ENCODE data around the gene DMRT3.

DMRT3 gene

GRCh38 chr9:1014640-1015039, 38.2 kb downstream of the DMRT3 start:
- no peak overlapping the region for H3K27ac ChIP-seq (ENCODE audit: extremely low read depth, low read depth, low read length)
- no peaks in the 10 kb centered on the region for H3K9me3 ChIP-seq (ENCODE audit: control insufficient read depth, insufficient read depth, low read depth, low read length)
- CTCF ChIA-PET: no interaction called here
- H3K4me3 ChIP-seq (ENCODE audit: low read depth, low read length): no peak overlapping the region
- no peaks in the 10 kb centered on the region for H3K36me3 ChIP-seq (ENCODE audit: control insufficient read depth in 2 of 2, insufficient read depth in 1 of 2, low read length in 2 of 2)
- H3K4me1 ChIP-seq (ENCODE audit: control insufficient read depth, insufficient read depth, low read length): no peaks in the 10 kb centered on the region
- POLR2A ChIA-PET: no interaction called here
- TF ChIP-seq HOXA7 (CRISPR knock-in tag; IDR thresholded peaks at IDR 0.05; ENCODE audit: borderline replicate concordance) (no peak), ZNF571 (tag by site-specific recombination; IDR thresholded peaks at IDR 0.05) (no peak), SCRT2 (tag by site-specific recombination; IDR thresholded peaks at IDR 0.05) (no peak), CTCF (tag by site-specific recombination; IDR thresholded peaks at IDR 0.05) (no peak), ZNF302 (tag by site-specific recombination; IDR thresholded peaks at IDR 0.05; ENCODE audit: low read depth) (no peak), SP2 (tag by site-specific recombination; IDR thresholded peaks at IDR 0.05) (no peak), ZBTB20 (tag by site-specific recombination; IDR thresholded peaks at IDR 0.05) (no peak), ZNF501 (tag by site-specific recombination; IDR thresholded peaks at IDR 0.05) (no peak), GFI1B (tag by site-specific recombination; IDR thresholded peaks at IDR 0.05) (no peak), ZSCAN16 (tag by site-specific recombination; IDR thresholded peaks at IDR 0.05) (no peak), SP7 (tag by site-specific recombination; IDR thresholded peaks at IDR 0.05) (no peak), TCF7L2 (IDR thresholded peaks at IDR 0.05; ENCODE audit: borderline replicate concordance, low read depth, low read length) (no peak)
- TF ChIP-seq, protein P1, sequence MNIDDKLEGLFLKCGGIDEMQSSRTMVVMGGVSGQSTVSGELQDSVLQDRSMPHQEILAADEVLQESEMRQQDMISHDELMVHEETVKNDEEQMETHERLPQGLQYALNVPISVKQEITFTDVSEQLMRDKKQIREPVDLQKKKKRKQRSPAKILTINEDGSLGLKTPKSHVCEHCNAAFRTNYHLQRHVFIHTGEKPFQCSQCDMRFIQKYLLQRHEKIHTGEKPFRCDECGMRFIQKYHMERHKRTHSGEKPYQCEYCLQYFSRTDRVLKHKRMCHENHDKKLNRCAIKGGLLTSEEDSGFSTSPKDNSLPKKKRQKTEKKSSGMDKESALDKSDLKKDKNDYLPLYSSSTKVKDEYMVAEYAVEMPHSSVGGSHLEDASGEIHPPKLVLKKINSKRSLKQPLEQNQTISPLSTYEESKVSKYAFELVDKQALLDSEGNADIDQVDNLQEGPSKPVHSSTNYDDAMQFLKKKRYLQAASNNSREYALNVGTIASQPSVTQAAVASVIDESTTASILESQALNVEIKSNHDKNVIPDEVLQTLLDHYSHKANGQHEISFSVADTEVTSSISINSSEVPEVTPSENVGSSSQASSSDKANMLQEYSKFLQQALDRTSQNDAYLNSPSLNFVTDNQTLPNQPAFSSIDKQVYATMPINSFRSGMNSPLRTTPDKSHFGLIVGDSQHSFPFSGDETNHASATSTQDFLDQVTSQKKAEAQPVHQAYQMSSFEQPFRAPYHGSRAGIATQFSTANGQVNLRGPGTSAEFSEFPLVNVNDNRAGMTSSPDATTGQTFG (tag by site-specific recombination; IDR thresholded peaks at IDR 0.05; ENCODE audit: borderline replicate concordance): no peak

DNA sequence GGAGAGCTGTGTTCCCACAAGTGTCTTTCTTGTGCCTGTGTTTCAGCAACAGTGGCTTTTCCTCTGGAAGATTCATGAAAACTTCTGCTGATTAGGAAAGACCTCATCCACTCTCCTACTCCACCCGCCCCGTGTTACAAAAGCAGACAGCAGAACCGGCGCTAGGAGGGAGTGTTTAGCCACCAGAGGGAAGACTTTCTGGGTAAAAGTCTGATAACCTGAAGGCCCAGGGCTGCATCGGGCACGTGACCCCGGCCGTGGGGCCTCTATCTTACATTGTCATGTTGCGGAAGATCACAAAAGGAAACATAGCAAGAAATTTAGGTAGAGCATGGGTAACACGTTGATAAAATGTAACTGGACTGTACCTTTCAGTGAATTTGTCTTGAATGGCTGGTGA, 41.7 kb downstream of the DMRT3 start:
- CTCF ChIA-PET: interaction anchor here (0.8 to 3.7 kb wide), 3 partner anchors 8 to 319 kb away, joined by 3 to 29 read pairs (median 5); no protein-coding TSS in a partner anchor
- TF ChIP-seq ZNF350 (tag by site-specific recombination; IDR thresholded peaks at IDR 0.05) (no peak), ZNF311 (tag by site-specific recombination; IDR thresholded peaks at IDR 0.05; ENCODE audit: borderline replicate concordance) (no peak), SP7 (tag by site-specific recombination; IDR thresholded peaks at IDR 0.05) (no peak)
- TF ChIP-seq, protein P2, sequence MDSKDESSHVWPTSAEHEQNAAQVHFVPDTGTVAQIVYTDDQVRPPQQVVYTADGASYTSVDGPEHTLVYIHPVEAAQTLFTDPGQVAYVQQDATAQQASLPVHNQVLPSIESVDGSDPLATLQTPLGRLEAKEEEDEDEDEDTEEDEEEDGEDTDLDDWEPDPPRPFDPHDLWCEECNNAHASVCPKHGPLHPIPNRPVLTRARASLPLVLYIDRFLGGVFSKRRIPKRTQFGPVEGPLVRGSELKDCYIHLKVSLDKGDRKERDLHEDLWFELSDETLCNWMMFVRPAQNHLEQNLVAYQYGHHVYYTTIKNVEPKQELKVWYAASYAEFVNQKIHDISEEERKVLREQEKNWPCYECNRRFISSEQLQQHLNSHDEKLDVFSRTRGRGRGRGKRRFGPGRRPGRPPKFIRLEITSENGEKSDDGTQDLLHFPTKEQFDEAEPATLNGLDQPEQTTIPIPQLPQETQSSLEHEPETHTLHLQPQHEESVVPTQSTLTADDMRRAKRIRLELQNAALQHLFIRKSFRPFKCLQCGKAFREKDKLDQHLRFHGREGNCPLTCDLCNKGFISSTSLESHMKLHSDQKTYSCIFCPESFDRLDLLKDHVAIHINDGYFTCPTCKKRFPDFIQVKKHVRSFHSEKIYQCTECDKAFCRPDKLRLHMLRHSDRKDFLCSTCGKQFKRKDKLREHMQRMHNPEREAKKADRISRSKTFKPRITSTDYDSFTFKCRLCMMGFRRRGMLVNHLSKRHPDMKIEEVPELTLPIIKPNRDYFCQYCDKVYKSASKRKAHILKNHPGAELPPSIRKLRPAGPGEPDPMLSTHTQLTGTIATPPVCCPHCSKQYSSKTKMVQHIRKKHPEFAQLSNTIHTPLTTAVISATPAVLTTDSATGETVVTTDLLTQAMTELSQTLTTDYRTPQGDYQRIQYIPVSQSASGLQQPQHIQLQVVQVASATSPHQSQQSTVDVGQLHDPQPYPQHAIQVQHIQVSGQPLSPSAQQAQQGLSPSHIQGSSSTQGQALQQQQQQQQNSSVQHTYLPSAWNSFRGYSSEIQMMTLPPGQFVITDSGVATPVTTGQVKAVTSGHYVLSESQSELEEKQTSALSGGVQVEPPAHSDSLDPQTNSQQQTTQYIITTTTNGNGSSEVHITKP (tag by site-specific recombination; IDR thresholded peaks at IDR 0.05): no peak
- Histone ChIP-seq H3K9me3 (ENCODE audit: control insufficient read depth, insufficient read depth, low read depth, low read length) (no peaks in the 10 kb centered on the region), H3K4me1 (ENCODE audit: control insufficient read depth, insufficient read depth, low read length) (no peaks in the 10 kb centered on the region), H3K4me3 (ENCODE audit: low read depth, low read length) (no peak overlapping the region), H3K36me3 (ENCODE audit: control insufficient read depth in 2 of 2, insufficient read depth in 1 of 2, low read length in 2 of 2) (no peaks in the 10 kb centered on the region), H3K27ac (ENCODE audit: extremely low read depth, low read depth, low read length) (no peak overlapping the region)
- POLR2A ChIA-PET: no interaction called here
